Measurements from ENCODE around the gene PLPP7. TPM values are rescaled to one million over a fixed set of nuclear protein-coding genes. Genes with fewer than 3 reads are reported as not detected.

The PLPP7 gene
- 2.2 TPM in 1 of 2 replicates, not detected in the other for total RNA-seq

GRCh38 chr9:131289301-131290035, at the start of gene PLPP7:
Gene PLPP7 (plus strand): TSS chr9:131289723. CDS start chr9:131289998, 275 bp downstream.

GRCh38 chr9:131276094-131276888, 13.2 kb upstream of the PLPP7 start, which contains the start of gene FAM78A:
Gene FAM78A (minus strand): TSS chr9:131276510. CDS start chr9:131276179, 331 bp downstream.

Other genes starting within 250 kb of the PLPP7 start
- gene AIF1L, start 193.2 kb upstream of the PLPP7 start, total RNA-seq = 2.1 and 63.4 TPM in 2 replicates
- gene NUP214, start 164.1 kb upstream of the PLPP7 start, total RNA-seq = 10.6 and 15.3 TPM in 2 replicates
- 0.72 TPM in 1 of 2 replicates, not detected in the other for gene FAM78A, start 13.2 kb upstream of the PLPP7 start, total RNA-seq
- gene PRRC2B, start 104.4 kb downstream of the PLPP7 start, total RNA-seq = 35.4 and 43.1 TPM in 2 replicates
- gene POMT1, start 213.2 kb downstream of the PLPP7 start, total RNA-seq = 14.1 and 26.7 TPM in 2 replicates
- gene UCK1, start 241.5 kb downstream of the PLPP7 start, total RNA-seq = 9.8 and 12.8 TPM in 2 replicates